Tibial nerve (tissue), 4 donors: ENCODE measurements around the gene EXD3. TPM values are rescaled to one million over a fixed set of nuclear protein-coding genes. Genes with fewer than 3 reads are reported as not detected.

Source experiments
- DNase-seq, 2 donors: peaks; one replicate each; pipeline ENCODE4 v3.0.0-alpha.2; 2019; ENCODE audit warnings: low spot score in 2 of 2
- H3K27ac ChIP-seq, 4 donors: fragments of 200-600 bp; sonication (generic) in 3 of 4; one replicate each; pipeline ENCODE4 v1.5.1; 2017 to 2019; ENCODE audit warnings: mild to moderate bottlenecking in 1 of 4
- H3K27me3 ChIP-seq, 2 donors: fragments of 200-600 bp; sonication (generic) in 1 of 2; one replicate each; pipeline versions ENCODE4 v1.5.1 to v1.6.0; 2017 to 2019
- H3K36me3 ChIP-seq, 3 donors: fragments of 200-600 bp; sonication (generic); one replicate each; pipeline ENCODE4 v1.5.1; 2018 to 2019
- H3K4me1 ChIP-seq, 4 donors: fragments of 200-600 bp; sonication (generic) in 3 of 4; one replicate each; pipeline ENCODE4 v1.5.1; 2017 to 2019
- H3K4me3 ChIP-seq, 4 donors: fragments of 200-600 bp; sonication (generic) in 3 of 4; one replicate each; pipeline ENCODE4 v1.5.1; 2017 to 2019; ENCODE audit warnings: mild to moderate bottlenecking in 1 of 4, moderate library complexity in 1 of 4
- H3K9me3 ChIP-seq, 4 donors: fragments of 200-600 bp; sonication (generic) in 3 of 4; one replicate each; pipeline ENCODE4 v1.5.1; 2017 to 2019
- CTCF ChIP-seq, 5 experiments: fragments of 200-600 bp in 3 of 5; fragments of 450-650 bp in 2 of 5; sonication (generic) in 3 of 5; IDR thresholded peaks; one replicate each; pipeline ENCODE4 v1.5.1; 2016 to 2019; ENCODE audit warnings: antibody characterized with exemption in 5 of 5, mild to moderate bottlenecking in 3 of 5, moderate library complexity in 2 of 5
- EP300 ChIP-seq, 2 donors: sonication (generic); formaldehyde crosslinking; IDR thresholded peaks; one replicate each; pipeline ENCODE4 v1.6.1; 2017; ENCODE audit warnings: antibody characterized with exemption in 2 of 2, mild to moderate bottlenecking in 1 of 2
- POLR2A ChIP-seq, 2 donors: fragments of 450-650 bp; IDR thresholded peaks; one replicate each; pipeline ENCODE4 v1.6.1; 2017; ENCODE audit warnings: antibody characterized with exemption in 2 of 2, mild to moderate bottlenecking in 2 of 2, moderate library complexity in 2 of 2
- WGBS, 2 donors: methylation state at CpG; one replicate each; pipeline ENCODE4 v1.1.5; 2018; 5-methylcytosine and 5-hydroxymethylcytosine counted together
- total RNA-seq, 4 donors: library from RNA; depleted of rRNA; stranded (reverse); fragments of >200 nt; gene quantifications; one replicate each; pipeline ENCODE4 v1.1.0, GENCODE V29; 2016

The EXD3 gene
- total RNA-seq, 4 donors from 2014 or later: 27.6 to 99.9 (median 55.2) TPM

DNA sequence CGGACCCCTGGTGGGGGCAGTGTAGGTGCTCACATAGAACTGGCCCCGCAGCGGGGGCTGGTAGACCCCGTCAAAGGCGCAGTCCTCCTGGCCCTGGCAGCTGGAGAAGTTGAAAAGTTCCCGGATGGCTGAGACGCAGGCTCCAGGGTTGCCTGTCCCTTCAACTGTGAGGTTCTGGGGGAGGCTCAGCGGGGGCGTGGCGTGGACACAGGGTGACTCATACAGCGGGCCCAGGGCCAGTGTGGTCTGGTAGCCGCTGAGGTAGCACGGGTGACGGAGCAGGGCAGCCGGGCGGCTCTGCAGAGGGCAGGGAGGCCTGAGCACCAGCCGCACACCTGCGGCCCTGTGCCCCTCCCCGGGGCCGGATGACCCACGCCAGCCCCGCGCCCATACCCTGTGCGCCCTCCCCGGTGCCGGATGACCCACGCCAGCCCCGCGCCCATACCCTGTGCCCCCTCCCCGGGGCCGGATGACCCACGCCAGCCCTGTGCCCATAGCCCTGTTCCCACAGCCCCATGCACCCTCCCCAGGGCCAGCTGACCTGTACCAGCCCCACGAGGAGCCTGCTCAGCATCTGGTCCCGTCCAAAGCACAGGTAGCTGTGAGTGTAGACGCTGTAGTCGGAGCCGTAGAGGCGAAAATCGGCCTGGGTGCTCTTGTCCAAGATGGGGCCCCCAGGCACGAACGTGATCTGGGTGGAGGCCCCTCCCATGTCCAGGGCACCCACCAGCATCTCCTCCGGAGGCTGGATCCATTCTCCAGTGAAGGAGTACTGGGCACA is 13.2 kb upstream of the EXD3 start:
- Histone ChIP-seq H3K4me1 (peaks cover 0 to 14% (median 3%) of the 10 kb centered on the region in 4 donors), H3K27ac (no peak overlapping the region), H3K9me3 (no peaks in the 10 kb centered on the region), H3K36me3 (peaks cover 0 to 8% (median 0%) of the 10 kb centered on the region in 3 donors), H3K27me3 (peaks cover 0 to 24% of the 10 kb centered on the region in 2 donors), H3K4me3 (no peak overlapping the region)
- no peak for DNase-seq
- TF ChIP-seq CTCF (IDR thresholded peaks at IDR 0.05): no peak
- TF ChIP-seq POLR2A (IDR thresholded peaks at IDR 0.05): no peak
- TF ChIP-seq EP300 (IDR thresholded peaks at IDR 0.05): no peak
- WGBS, 2 donors: 80 to 84% methylated on average over 17 to 39 of the region's 42 CpGs

- Histone ChIP-seq H3K4me3 (no peak overlapping the region), H3K36me3 (peaks cover 0 to 8% (median 0%) of the 10 kb centered on the region in 3 donors), H3K4me1 (peaks cover 0 to 13% (median 3%) of the 10 kb centered on the region in 4 donors), H3K9me3 (no peaks in the 10 kb centered on the region), H3K27ac (no peak overlapping the region), H3K27me3 (peaks cover 0 to 23% of the 10 kb centered on the region in 2 donors)
- 75 to 80% methylated on average over 12 to 17 of the region's 20 CpGs for WGBS, 2 donors
- no peak for DNase-seq
- TF ChIP-seq EP300 (IDR thresholded peaks at IDR 0.05) (no peak), POLR2A (IDR thresholded peaks at IDR 0.05) (no peak), CTCF (IDR thresholded peaks at IDR 0.05) (no peak)
Measured at GRCh38 chr9:137435381-137435891, 12.5 kb upstream of the EXD3 start.

GRCh38 chr9:137434498-137435380 is 11.8 kb upstream of the EXD3 start:
- TF ChIP-seq EP300 (IDR thresholded peaks at IDR 0.05): no peak
- no peak for TF ChIP-seq POLR2A (IDR thresholded peaks at IDR 0.05)
- no peak for TF ChIP-seq CTCF (IDR thresholded peaks at IDR 0.05)
- Histone ChIP-seq H3K36me3 (peaks cover 0 to 8% (median 0%) of the 10 kb centered on the region in 3 donors), H3K9me3 (no peaks in the 10 kb centered on the region), H3K27ac (no peak overlapping the region), H3K4me3 (no peak overlapping the region), H3K27me3 (peaks cover 0 to 23% of the 10 kb centered on the region in 2 donors), H3K4me1 (peaks cover 0 to 13% (median 3%) of the 10 kb centered on the region in 4 donors)
- no peak for DNase-seq
- 81 to 85% methylated on average over 18 to 31 of the region's 43 CpGs for WGBS, 2 donors

DNA sequence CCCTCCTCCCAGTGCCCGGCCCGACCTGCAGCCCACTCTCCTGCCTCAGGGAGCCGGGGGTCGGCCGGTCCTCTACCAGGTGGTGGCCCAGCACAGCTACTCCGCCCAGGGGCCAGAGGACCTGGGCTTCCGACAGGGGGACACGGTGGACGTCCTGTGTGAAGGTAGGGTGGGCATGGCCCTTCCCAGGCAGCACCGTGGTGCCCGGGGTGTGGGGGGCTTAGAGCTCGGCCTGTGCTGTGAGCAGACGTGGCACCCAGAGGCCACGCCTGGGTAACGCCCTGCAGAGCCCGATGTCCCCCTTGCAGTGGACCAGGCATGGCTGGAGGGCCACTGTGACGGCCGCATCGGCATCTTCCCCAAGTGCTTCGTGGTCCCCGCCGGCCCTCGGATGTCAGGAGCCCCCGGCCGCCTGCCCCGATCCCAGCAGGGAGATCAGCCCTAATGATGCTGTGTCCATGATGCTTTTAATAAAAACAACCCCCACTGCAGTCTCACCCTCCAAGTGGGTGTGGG is 11.0 kb upstream of the EXD3 start:
- 74 to 84% methylated on average over 11 to 16 of the region's 26 CpGs for WGBS, 2 donors
- Histone ChIP-seq H3K27ac (no peak overlapping the region), H3K4me1 (peaks cover 0 to 13% (median 3%) of the 10 kb centered on the region in 4 donors), H3K27me3 (peaks cover 0 to 17% of the 10 kb centered on the region in 2 donors), H3K9me3 (no peaks in the 10 kb centered on the region), H3K4me3 (no peak overlapping the region), H3K36me3 (peaks cover 0 to 8% (median 0%) of the 10 kb centered on the region in 3 donors)
- TF ChIP-seq CTCF (IDR thresholded peaks at IDR 0.05) (no peak), EP300 (IDR thresholded peaks at IDR 0.05) (no peak), POLR2A (IDR thresholded peaks at IDR 0.05) (no peak)
- no peak for DNase-seq
